ENCODE data around the gene ST3GAL4.

ST3GAL4 gene

GRCh38 chr11:126400479-126400878 is 45.0 kb downstream of the ST3GAL4 start:
- no peak for DNase-seq (ENCODE audit: low read depth)
- TF ChIP-seq CTCF (IDR thresholded peaks at IDR 0.05; ENCODE audit: control insufficient read depth, extremely low read depth, insufficient read depth), result no peak

GRCh38 chr11:126403022-126403581 is 47.6 kb downstream of the ST3GAL4 start:
- no peak for DNase-seq (ENCODE audit: low read depth)
- no peak overlapping the region for H3K4me3 ChIP-seq (ENCODE audit: low read depth, low read length)
- no peak for TF ChIP-seq CTCF (IDR thresholded peaks at IDR 0.05; ENCODE audit: control insufficient read depth, extremely low read depth, insufficient read depth)

More at GRCh38 chr11:126400479-126400878, 45.0 kb downstream of the ST3GAL4 start:
- H3K4me3 ChIP-seq (ENCODE audit: low read depth, low read length), result no peak overlapping the region

- no peak for DNase-seq (ENCODE audit: low read depth)
- TF ChIP-seq CTCF (IDR thresholded peaks at IDR 0.05; ENCODE audit: control insufficient read depth, extremely low read depth, insufficient read depth), result no peak
- no peak overlapping the region for H3K4me3 ChIP-seq (ENCODE audit: low read depth, low read length)
Observed at GRCh38 chr11:126403658-126404057, 48.2 kb downstream of the ST3GAL4 start.

- no peak for DNase-seq (ENCODE audit: low read depth)
- no peak overlapping the region for H3K4me3 ChIP-seq (ENCODE audit: low read depth, low read length)
- no peak for TF ChIP-seq CTCF (IDR thresholded peaks at IDR 0.05; ENCODE audit: control insufficient read depth, extremely low read depth, insufficient read depth)
Observed at GRCh38 chr11:126404367-126404766, 48.9 kb downstream of the ST3GAL4 start.

GRCh38 chr11:126405374-126405773 is 49.9 kb downstream of the ST3GAL4 start:
- no peak for TF ChIP-seq CTCF (IDR thresholded peaks at IDR 0.05; ENCODE audit: control insufficient read depth, extremely low read depth, insufficient read depth)
- no peak for DNase-seq (ENCODE audit: low read depth)
- H3K4me3 ChIP-seq (ENCODE audit: low read depth, low read length), result no peak overlapping the region

- no peak for DNase-seq (ENCODE audit: low read depth)
- no peak for TF ChIP-seq CTCF (IDR thresholded peaks at IDR 0.05; ENCODE audit: control insufficient read depth, extremely low read depth, insufficient read depth)
- no peak overlapping the region for H3K4me3 ChIP-seq (ENCODE audit: low read depth, low read length)
Observed at GRCh38 chr11:126405906-126406305, 50.4 kb downstream of the ST3GAL4 start.

GRCh38 chr11:126406368-126406767 is 50.9 kb downstream of the ST3GAL4 start:
- no peak for DNase-seq (ENCODE audit: low read depth)
- TF ChIP-seq CTCF (IDR thresholded peaks at IDR 0.05; ENCODE audit: control insufficient read depth, extremely low read depth, insufficient read depth), result no peak
- no peak overlapping the region for H3K4me3 ChIP-seq (ENCODE audit: low read depth, low read length)
